GM12878 (cell line): ENCODE data around the gene TDP2. TPM values are rescaled to one million over a fixed set of nuclear protein-coding genes. Genes with fewer than 3 reads are reported as not detected.

Experiments
- ATAC-seq: fragments of 200-7000 bp; cut with Tn5 transposase; 3 replicates; pipeline ENCODE4 v1.9.1; 2020; ENCODE audit warnings: mild to moderate bottlenecking, moderate library complexity
- BruUV-seq: library from RNA; stranded (reverse); fragments of 400-500 nt; replicated peaks from 2 replicates; lab custom pipeline; 2021; lab: Mats Ljungman, UMichigan
- CTCF ChIA-PET: fragments of 300-600 bp; sonication (Branson Sonifier 250); formaldehyde crosslinking; extraction: SDS; loops from one replicate; lab custom pipeline; 2021; ENCODE audit warnings: inconsistent platforms; lab: Yijun Ruan, JAX
- POLR2A ChIA-PET: fragments of 350-600 bp; formaldehyde crosslinking; extraction: SDS; loops from one replicate; lab custom pipeline; 2021; ENCODE audit warnings: inconsistent platforms; lab: Charles Lee
- RAD21 ChIA-PET: fragments of 300-600 bp; sonication (Branson Sonifier 250); formaldehyde crosslinking; loops from one replicate; lab custom pipeline; 2023; ENCODE audit warnings: antibody characterized with exemption; ENCODE audit not compliant: unreplicated experiment; lab: Charles Lee
- SMC1A ChIA-PET: fragments of 300-600 bp; sonication (Branson Sonifier 250); formaldehyde crosslinking; loops from one replicate; lab custom pipeline; 2023; ENCODE audit not compliant: unreplicated experiment, uncharacterized antibody; lab: Charles Lee
- DNase-seq: peaks from one replicate; pipeline ENCODE4 v3.0.0-alpha.2; 2011; ENCODE audit warnings: low read depth, low spot score
- FAIRE-seq: peaks from 3 replicates; lab custom pipeline; 2011; peaks lifted over from hg19 to GRCh38; lab: Jason Lieb, UNC
- H2AFZ ChIP-seq: 2 replicates; pipeline ENCODE4 v1.6.0; 2011; ENCODE audit warnings: low read depth, low read length, control low read depth; ENCODE audit not compliant: control insufficient read depth
- H3K27ac ChIP-seq: 2 replicates; pipeline ENCODE4 v1.5.1; 2011; ENCODE audit warnings: control low read depth; ENCODE audit not compliant: control insufficient read depth, insufficient read depth
- H3K27me3 ChIP-seq, 2 experiments: replicated peaks in 1 of 2; 2 replicates each; pipeline versions ENCODE4 v1.6.0 to v1.6.1; 2011; ENCODE audit warnings: low read length in 1 of 2; ENCODE audit not compliant: control insufficient read depth in 2 of 2, insufficient read depth in 2 of 2
- H3K36me3 ChIP-seq, 2 experiments: 2 replicates each; pipeline ENCODE4 v1.5.1; 2011; ENCODE audit warnings: low read length in 1 of 2; ENCODE audit not compliant: control insufficient read depth in 2 of 2, insufficient read depth in 2 of 2
- H3K4me1 ChIP-seq: 2 replicates; pipeline ENCODE4 v1.6.1; 2011; ENCODE audit warnings: mild to moderate bottlenecking, low read length, moderate library complexity, mixed read lengths; ENCODE audit not compliant: control insufficient read depth, insufficient read depth
- H3K4me2 ChIP-seq: 2 replicates; pipeline ENCODE4 v1.6.0; 2011; ENCODE audit warnings: control low read depth; ENCODE audit not compliant: control insufficient read depth, insufficient read depth
- H3K4me3 ChIP-seq: fragments of 200-600 bp; sonication (generic); 2 replicates; pipeline ENCODE4 v1.5.1; 2016
- H3K79me2 ChIP-seq: 2 replicates; pipeline ENCODE4 v1.6.0; 2011; ENCODE audit warnings: low read length; ENCODE audit not compliant: control insufficient read depth, insufficient read depth
- H3K9ac ChIP-seq: 2 replicates; pipeline ENCODE4 v1.8.0; 2011; ENCODE audit warnings: low read length, control low read depth, mixed read lengths; ENCODE audit not compliant: control insufficient read depth, insufficient read depth
- H3K9me3 ChIP-seq: replicated peaks from 3 replicates; pipeline ENCODE4 v1.5.1; 2011; ENCODE audit warnings: mild to moderate bottlenecking, low read length; ENCODE audit not compliant: control insufficient read depth, insufficient read depth
- H4K20me1 ChIP-seq: 2 replicates; pipeline ENCODE4 v1.6.0; 2011; ENCODE audit not compliant: control insufficient read depth, insufficient read depth
- CEBPB ChIP-seq, 2 experiments: fragments of 150-350 bp in 1 of 2; IDR thresholded peaks; 2 replicates each; pipeline ENCODE4 v1.6.1; 2012 to 2014; ENCODE audit warnings: low read depth in 2 of 2, low read length in 2 of 2, borderline replicate concordance in 1 of 2, inconsistent platforms in 1 of 2
- CHD4 ChIP-seq: fragments of 200-600 bp; sonication (generic); IDR thresholded peaks from 2 replicates; pipeline ENCODE4 v1.6.1; 2016; ENCODE audit warnings: mild to moderate bottlenecking
- MTA2 ChIP-seq: fragments of 450-650 bp; IDR thresholded peaks from 2 replicates; pipeline ENCODE4 v1.6.1; 2016; ENCODE audit warnings: low read depth, mild to moderate bottlenecking, moderate library complexity
- MXI1 ChIP-seq: fragments of 150-350 bp; IDR thresholded peaks from 2 replicates; pipeline ENCODE4 v1.6.1; 2011; ENCODE audit warnings: low read depth, mild to moderate bottlenecking, inconsistent platforms, low read length, improper control_type of control experiment
- NFYA ChIP-seq: IDR thresholded peaks from 2 replicates; pipeline ENCODE4 v1.6.1; 2011; ENCODE audit warnings: low read depth, mild to moderate bottlenecking, low read length, improper control_type of control experiment, borderline replicate concordance
- NKRF ChIP-seq: fragments of 450-650 bp; conservative IDR thresholded peaks from 2 replicates; pipeline ENCODE4 v1.6.1; 2017; ENCODE audit warnings: mild to moderate bottlenecking, moderate library complexity
- ZZZ3 ChIP-seq: IDR thresholded peaks from 2 replicates; pipeline ENCODE4 v1.6.1; 2011; ENCODE audit warnings: low read depth; ENCODE audit not compliant: control insufficient read depth, insufficient read length
- in situ Hi-C: fragments of 300-500 bp; cut with MboI; formaldehyde crosslinking; loops from 9 replicates; pipeline ENCODE4 v1.14.3; 2018; ENCODE audit warnings: mixed read lengths
- intact Hi-C: fragments of 100-400 bp; cut with micrococcal nuclease; formaldehyde crosslinking; loops from one replicate; pipeline ENCODE4 v1.14.2; 2022; ENCODE audit not compliant: unreplicated experiment
- polyA plus RNA-seq, 11 experiments: library from polyadenylated mRNA; depleted of rRNA in 4 of 11; unstranded in 6 of 11; stranded (reverse) in 5 of 11; fragments of >200 nt; fragmentation: Nextera tagmentation in 4 of 11; fragmentation: Illumina TruSeq in 1 of 11; extraction: Ambion mirVana in 4 of 11; extraction: Trizol in 1 of 11; gene quantifications; 1 replicate in 1 of 11; 2 replicates in 10 of 11; pipeline versions ENCODE4 v1.2.1 to v1.2.3, GENCODE V29; 2011 to 2016; ENCODE audit warnings: inconsistent platforms in 2 of 11, missing spikeins in 2 of 11, low read depth in 1 of 11
- total RNA-seq, 4 experiments: library from RNA; depleted of rRNA in 3 of 4; stranded (reverse); fragments of >200 nt in 3 of 4; fragmentation: Illumina TruSeq in 1 of 4; extraction: Trizol in 1 of 4; gene quantifications; 2 replicates each; pipeline versions ENCODE4 v1.2.1 to v1.2.3, GENCODE V29; 2013 to 2021
- TF ChIP-seq, protein P1 (sequence below): fragments of 450-650 bp; IDR thresholded peaks from 2 replicates; pipeline ENCODE4 v1.6.1; 2016; ENCODE audit warnings: mild to moderate bottlenecking

TDP2 gene
- total and polyA plus RNA-seq, 10 of the 15 experiments (the other 5 are each of a cell fraction or from before 2014, with no cell fraction given), result 24.4 to 53.3 (median 38.8) TPM

- intact Hi-C loops (no loop called here), in situ Hi-C loops (no loop called here)
- Histone ChIP-seq H3K79me2 (no peaks in the 10 kb centered on the region), H2AFZ (no peak overlapping the region), H3K4me1 (no peaks in the 10 kb centered on the region), H3K9me3 (no peaks in the 10 kb centered on the region; the same call in 2 of the 3 replicates), H3K27ac (no peak overlapping the region), H3K36me3 (no peaks in the 10 kb centered on the region), H3K4me2 (no peak overlapping the region), H3K9ac (no peak overlapping the region), H3K4me3 (no peak overlapping the region), H3K27me3 (0 out of 4 replicates have a peak, but pooled peaks cover 0 to 4% of the 10 kb centered on the region in 2 experiments), H4K20me1 (no peaks in the 10 kb centered on the region)
- TF ChIP-seq NFYA (no peak), ZZZ3 (no peak), NKRF (no peak), CEBPB (IDR thresholded peaks at IDR 0.05; ENCODE audit: borderline replicate concordance in 1 of 2, low read depth in 2 of 2, low read length in 2 of 2) (no peak), CHD4 (no peak), MTA2 (no peak), MXI1 (no peak)
- TF ChIP-seq, protein P1, sequence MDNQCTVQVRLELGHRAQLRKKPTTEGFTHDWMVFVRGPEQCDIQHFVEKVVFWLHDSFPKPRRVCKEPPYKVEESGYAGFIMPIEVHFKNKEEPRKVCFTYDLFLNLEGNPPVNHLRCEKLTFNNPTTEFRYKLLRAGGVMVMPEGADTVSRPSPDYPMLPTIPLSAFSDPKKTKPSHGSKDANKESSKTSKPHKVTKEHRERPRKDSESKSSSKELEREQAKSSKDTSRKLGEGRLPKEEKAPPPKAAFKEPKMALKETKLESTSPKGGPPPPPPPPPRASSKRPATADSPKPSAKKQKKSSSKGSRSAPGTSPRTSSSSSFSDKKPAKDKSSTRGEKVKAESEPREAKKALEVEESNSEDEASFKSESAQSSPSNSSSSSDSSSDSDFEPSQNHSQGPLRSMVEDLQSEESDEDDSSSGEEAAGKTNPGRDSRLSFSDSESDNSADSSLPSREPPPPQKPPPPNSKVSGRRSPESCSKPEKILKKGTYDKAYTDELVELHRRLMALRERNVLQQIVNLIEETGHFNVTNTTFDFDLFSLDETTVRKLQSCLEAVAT, result no peak
- CTCF ChIA-PET, result interaction anchor here (0.8 kb wide), 1 partner anchor 22 kb away, joined by 4 read pairs; no protein-coding TSS in a partner anchor
- POLR2A ChIA-PET, result interaction anchor here (1.2 kb wide), 1 partner anchor 15 kb away, joined by 3 read pairs; no protein-coding TSS in a partner anchor
- FAIRE-seq, result no peak
- SMC1A ChIA-PET, result interaction anchor here (1.2 to 1.3 kb wide), 2 partner anchors 14 to 18 kb away, joined by 3 to 4 read pairs; no protein-coding TSS in a partner anchor
- no peak for DNase-seq
- ATAC-seq, result no peak
- BruUV-seq, result no TSS peak
- RAD21 ChIA-PET, result no interaction called here
Observed at GRCh38 chr6:24636681-24637080, 30.0 kb downstream of the TDP2 start.
